Measurements from ENCODE around the gene SPECC1.

- TF ChIP-seq CTCF (IDR thresholded peaks at IDR 0.05) (no peak), POLR2A (IDR thresholded peaks at IDR 0.05) (no peak)
These were observed 202.1 kb downstream of the SPECC1 start for GRCh38 chr17:20211246-20211645.
